AG04449 (cell line): Measurements from ENCODE around the gene ALG1L2.
"Not testable (repeated sequence)": the region's sequence is repeated elsewhere in the genome, so short reads cannot be mapped to it uniquely, and the experiment has no call there.

Experiments used
- CTCF ChIA-PET: fragments of 350-600 bp; formaldehyde crosslinking; extraction: SDS; loops from one replicate; lab custom pipeline; 2021; ENCODE audit warnings: antibody characterized with exemption; lab: Yijun Ruan, JAX
- POLR2A ChIA-PET: fragments of 400-600, 350-600 bp; formaldehyde crosslinking; extraction: SDS; loops from one replicate; lab custom pipeline; 2020; ENCODE audit warnings: antibody characterized with exemption, inconsistent platforms; lab: Yijun Ruan, JAX
- DNase-seq: peaks from one replicate; pipeline ENCODE4 v3.0.0-alpha.2; 2010; ENCODE audit warnings: low read depth, low spot score
- H3K4me3 ChIP-seq: 2 replicates; pipeline ENCODE4 v1.5.1; 2011; ENCODE audit warnings: low read depth, mild to moderate bottlenecking, control low read depth, low read length
- TF ChIP-seq, protein P1 (sequence below): IDR thresholded peaks from one replicate; pipeline ENCODE4 v1.5.1; 2011; ENCODE audit warnings: mild to moderate bottlenecking, moderate library complexity, low read length, control low read depth, inconsistent platforms; ENCODE audit not compliant: insufficient read depth; ENCODE audit errors: missing control alignments

Gene ALG1L2

DNA sequence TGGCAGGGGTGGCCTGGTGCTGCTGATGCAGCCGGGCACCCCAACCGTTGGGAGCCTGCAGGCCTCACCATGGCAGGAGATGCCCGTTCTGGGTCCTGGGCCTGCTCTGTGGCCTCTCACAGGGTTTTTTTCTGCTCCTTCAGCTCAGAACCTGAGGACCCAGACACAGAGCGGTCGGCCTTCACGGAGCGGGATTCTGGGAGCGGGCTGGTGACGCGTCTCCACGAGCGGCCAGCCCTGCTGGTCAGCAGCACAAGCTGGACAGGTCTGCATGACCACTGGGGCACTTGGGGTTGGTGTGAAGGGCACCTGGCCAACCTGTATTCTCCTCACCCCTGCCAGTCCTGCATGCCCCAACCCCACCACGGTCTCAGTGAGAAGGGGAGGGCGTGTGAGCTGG lies 10.3 kb downstream of the ALG1L2 start:
- CTCF ChIA-PET: interaction anchor here (21.1 kb wide), 1 partner anchor 148 kb away, joined by 396 read pairs; no protein-coding TSS in a partner anchor
- H3K4me3 ChIP-seq: no peak overlapping the region
- TF ChIP-seq, protein P1, sequence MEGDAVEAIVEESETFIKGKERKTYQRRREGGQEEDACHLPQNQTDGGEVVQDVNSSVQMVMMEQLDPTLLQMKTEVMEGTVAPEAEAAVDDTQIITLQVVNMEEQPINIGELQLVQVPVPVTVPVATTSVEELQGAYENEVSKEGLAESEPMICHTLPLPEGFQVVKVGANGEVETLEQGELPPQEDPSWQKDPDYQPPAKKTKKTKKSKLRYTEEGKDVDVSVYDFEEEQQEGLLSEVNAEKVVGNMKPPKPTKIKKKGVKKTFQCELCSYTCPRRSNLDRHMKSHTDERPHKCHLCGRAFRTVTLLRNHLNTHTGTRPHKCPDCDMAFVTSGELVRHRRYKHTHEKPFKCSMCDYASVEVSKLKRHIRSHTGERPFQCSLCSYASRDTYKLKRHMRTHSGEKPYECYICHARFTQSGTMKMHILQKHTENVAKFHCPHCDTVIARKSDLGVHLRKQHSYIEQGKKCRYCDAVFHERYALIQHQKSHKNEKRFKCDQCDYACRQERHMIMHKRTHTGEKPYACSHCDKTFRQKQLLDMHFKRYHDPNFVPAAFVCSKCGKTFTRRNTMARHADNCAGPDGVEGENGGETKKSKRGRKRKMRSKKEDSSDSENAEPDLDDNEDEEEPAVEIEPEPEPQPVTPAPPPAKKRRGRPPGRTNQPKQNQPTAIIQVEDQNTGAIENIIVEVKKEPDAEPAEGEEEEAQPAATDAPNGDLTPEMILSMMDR: no peak
- POLR2A ChIA-PET: no interaction called here
- no peak for DNase-seq

- TF ChIP-seq, protein P1: no peak
- ChIA-PET POLR2A (no interaction called here), CTCF (interaction anchor here (21.1 kb wide), 1 partner anchor 150 kb away, joined by 396 read pairs; no protein-coding TSS in a partner anchor)
- no peak for DNase-seq
- H3K4me3 ChIP-seq: no peak overlapping the region
These were observed 12.2 kb downstream of the ALG1L2 start for GRCh38 chr3:130093741-130094391.

DNA sequence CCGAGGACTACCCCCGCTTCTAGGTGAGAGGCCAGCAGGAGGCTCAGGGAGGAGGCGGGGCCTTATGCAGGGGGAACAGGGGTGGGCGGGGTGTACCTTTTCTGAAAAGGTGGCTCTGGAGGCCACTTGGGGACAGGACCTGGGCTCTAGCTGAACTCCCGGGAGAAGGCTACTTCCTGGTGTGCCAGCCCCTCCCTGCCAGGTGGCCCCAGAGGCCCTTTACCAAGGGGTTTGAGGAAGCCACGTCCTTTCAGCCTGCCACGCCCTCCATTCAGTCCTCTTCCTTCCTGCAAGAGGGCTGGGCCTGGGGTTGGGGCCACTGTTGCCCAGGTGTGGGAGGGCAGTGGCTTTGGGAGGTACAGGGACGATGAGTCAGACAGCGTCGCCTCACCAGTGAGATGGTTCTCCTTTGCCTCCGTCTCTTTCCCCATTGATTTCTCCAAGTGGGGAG lies 12.9 kb downstream of the ALG1L2 start:
- DNase-seq, H3K4me3 ChIP-seq, POLR2A ChIA-PET: not testable (repeated sequence)
- CTCF ChIA-PET: interaction anchor here (21.1 kb wide), 1 partner anchor 151 kb away, joined by 396 read pairs; no protein-coding TSS in a partner anchor

- POLR2A ChIA-PET, DNase-seq, H3K4me3 ChIP-seq: not testable (repeated sequence)
- CTCF ChIA-PET: interaction anchor here (1.6 to 21.1 kb wide), 2 partner anchors 103 to 152 kb away, joined by 3 to 396 read pairs; no protein-coding TSS in a partner anchor
These were observed 14.2 kb downstream of the ALG1L2 start for GRCh38 chr3:130095858-130096257.

- POLR2A ChIA-PET, DNase-seq, H3K4me3 ChIP-seq: not testable (repeated sequence)
- CTCF ChIA-PET: interaction anchor here (1.5 to 21.1 kb wide), 2 partner anchors 153 to 469 kb away, joined by 4 to 396 read pairs; no protein-coding TSS in a partner anchor
These were observed 15.5 kb downstream of the ALG1L2 start for GRCh38 chr3:130097096-130097495.

GRCh38 chr3:130097690-130098638 lies 16.3 kb downstream of the ALG1L2 start:
- H3K4me3 ChIP-seq, DNase-seq, POLR2A ChIA-PET: not testable (repeated sequence)
- CTCF ChIA-PET: interaction anchor here (0.9 to 21.1 kb wide), 5 partner anchors 9 to 470 kb away, joined by 3 to 396 read pairs (median 3); no protein-coding TSS in a partner anchor

GRCh38 chr3:130098639-130099385 lies 17.2 kb downstream of the ALG1L2 start:
- DNase-seq, H3K4me3 ChIP-seq, POLR2A ChIA-PET: not testable (repeated sequence)
- CTCF ChIA-PET: interaction anchor here (0.8 to 21.1 kb wide), 5 partner anchors 10 to 471 kb away, joined by 3 to 396 read pairs (median 4); no protein-coding TSS in a partner anchor

DNA sequence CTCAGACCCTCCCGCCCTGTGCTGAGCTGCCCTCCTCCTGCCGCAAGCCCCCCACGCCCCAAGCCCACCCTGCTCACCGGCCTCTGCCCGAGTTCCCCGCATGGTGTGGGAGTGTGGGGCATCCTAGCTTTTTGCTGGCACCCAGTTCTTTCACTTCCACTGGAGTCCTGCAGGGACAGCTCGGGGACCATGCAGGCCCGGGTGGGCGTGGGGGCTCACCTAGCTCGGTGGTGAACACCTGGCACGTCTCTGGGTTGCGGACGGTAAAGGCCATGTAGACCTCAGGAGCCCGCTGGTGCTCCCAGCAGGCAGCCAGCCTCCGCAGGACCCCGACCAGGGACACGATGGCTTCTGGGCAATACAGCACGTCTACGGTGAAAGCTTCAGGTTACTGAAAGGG lies 20.9 kb downstream of the ALG1L2 start:
- POLR2A ChIA-PET, H3K4me3 ChIP-seq, DNase-seq: not testable (repeated sequence)
- CTCF ChIA-PET: interaction anchor here (21.1 kb wide), 1 partner anchor 159 kb away, joined by 396 read pairs; no protein-coding TSS in a partner anchor

- H3K4me3 ChIP-seq, POLR2A ChIA-PET, DNase-seq: not testable (repeated sequence)
- CTCF ChIA-PET: interaction anchor here (21.1 kb wide), 1 partner anchor 161 kb away, joined by 396 read pairs; no protein-coding TSS in a partner anchor
These were observed 22.6 kb downstream of the ALG1L2 start for GRCh38 chr3:130104191-130104590.

DNA sequence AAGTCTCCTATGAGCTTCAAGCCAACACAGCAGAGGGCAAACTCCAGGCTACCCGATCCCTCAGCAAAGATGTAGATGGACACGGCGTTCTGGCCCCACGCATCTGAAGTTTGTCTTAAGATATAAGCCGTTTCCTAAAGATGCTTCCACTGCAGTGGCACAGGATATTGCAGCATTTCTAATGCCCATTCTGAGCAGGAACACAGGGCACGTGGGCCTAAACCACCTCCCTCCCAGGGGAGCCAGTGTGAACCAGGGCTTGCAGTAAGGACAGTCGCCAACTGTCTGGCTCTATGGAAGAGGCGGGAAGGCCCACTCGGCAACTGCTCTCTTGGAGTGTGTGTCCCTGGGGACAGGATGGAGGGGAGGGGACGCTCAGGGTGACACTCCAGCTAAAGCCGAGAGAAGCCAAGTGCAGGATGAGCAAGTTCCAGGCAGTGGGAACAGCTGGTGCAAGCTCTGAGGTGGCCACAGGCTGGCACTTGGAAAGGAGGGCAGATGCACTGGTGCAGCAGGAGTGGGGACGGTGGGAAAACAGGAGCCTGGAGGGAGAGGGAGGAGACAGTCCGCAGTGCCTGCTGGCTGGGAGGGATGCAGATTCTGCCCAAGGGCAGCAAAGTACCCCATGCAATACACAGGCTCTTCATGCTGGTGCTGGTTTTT lies 25.8 kb downstream of the ALG1L2 start:
- CTCF ChIA-PET: interaction anchor here (21.1 kb wide), 1 partner anchor 164 kb away, joined by 396 read pairs; no protein-coding TSS in a partner anchor
- POLR2A ChIA-PET, H3K4me3 ChIP-seq, DNase-seq: not testable (repeated sequence)

DNA sequence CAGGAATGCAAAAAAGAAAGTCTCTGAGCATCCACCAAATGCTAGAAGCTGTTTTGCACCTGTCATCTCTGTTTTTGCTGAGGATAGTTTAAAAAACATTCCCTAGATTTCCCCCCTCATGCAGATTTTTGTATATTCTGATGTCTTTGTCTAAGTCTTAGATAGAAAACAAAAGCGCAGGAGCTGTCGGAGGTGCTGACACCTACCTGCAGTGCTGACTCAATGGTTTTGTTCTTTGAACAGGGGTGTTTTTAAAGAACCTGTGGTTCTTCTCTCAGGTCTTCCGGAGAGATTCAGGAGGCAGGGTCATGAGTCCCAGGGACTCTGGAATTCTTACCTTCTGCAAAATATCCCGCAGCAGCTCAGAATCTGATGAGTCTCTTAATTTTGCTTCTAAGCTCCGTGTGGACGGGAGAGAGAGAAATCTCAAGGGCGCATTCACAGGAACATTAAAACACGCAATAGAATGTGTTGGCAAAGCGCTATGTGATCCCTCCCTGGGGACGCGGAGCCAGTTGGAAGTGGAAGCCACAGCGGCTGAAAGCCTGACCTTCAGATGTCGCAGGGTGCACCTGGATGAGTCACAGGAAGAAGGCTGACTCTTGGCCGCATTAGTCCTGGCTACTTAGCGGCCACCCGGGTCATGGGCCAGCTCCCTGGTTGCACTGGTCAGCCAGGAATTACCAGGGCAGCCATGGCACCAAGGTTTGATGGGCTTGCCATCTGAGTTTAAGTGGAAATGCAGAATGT lies 27.4 kb downstream of the ALG1L2 start:
- H3K4me3 ChIP-seq, DNase-seq, POLR2A ChIA-PET: not testable (repeated sequence)
- CTCF ChIA-PET: interaction anchor here (1.2 to 1.4 kb wide), 2 partner anchors 10 to 167 kb away, joined by 4 to 6 read pairs; no protein-coding TSS in a partner anchor
